Activated CD4-positive, alpha-beta memory T cell treated with anti-CD3 and anti-CD28 coated beads, Interleukin-2, amount 10 ng/mL, durations not matched to agents 7 days and 5 days (primary cell): Measurements from ENCODE around the gene EIF4B. TPM values are rescaled to one million over a fixed set of nuclear protein-coding genes. Genes with fewer than 3 reads are reported as not detected.

ENCODE experiments used
- CTCF ChIA-PET: fragments of 350-600 bp; sonication (Branson Sonifier 250); formaldehyde crosslinking; loops from one replicate; lab custom pipeline; 2021; ENCODE audit warnings: antibody characterized with exemption, inconsistent platforms; lab: Charles Lee
- POLR2A ChIA-PET: fragments of 350-600 bp; sonication (Branson Sonifier 250); formaldehyde crosslinking; loops from one replicate; lab custom pipeline; 2021; ENCODE audit warnings: antibody characterized with exemption; lab: Charles Lee
- DNase-seq: peaks from one replicate; pipeline ENCODE4 v3.0.0-alpha.2; 2020
- H3K27ac Mint-ChIP-seq: one replicate; pipeline ENCODE4 v1.8.0; 2021; ENCODE audit warnings: mild to moderate bottlenecking, mixed read lengths
- H3K27me3 Mint-ChIP-seq: one replicate; pipeline ENCODE4 v1.8.0; 2021; ENCODE audit warnings: mixed read lengths
- H3K36me3 Mint-ChIP-seq: one replicate; pipeline ENCODE4 v1.8.0; 2021; ENCODE audit warnings: low read depth, mixed read lengths
- H3K4me1 Mint-ChIP-seq: one replicate; pipeline ENCODE4 v1.8.0; 2021; ENCODE audit warnings: mixed read lengths
- H3K4me3 Mint-ChIP-seq: one replicate; pipeline ENCODE4 v1.8.0; 2021; ENCODE audit warnings: mild to moderate bottlenecking, mixed read lengths
- H3K9me3 Mint-ChIP-seq: one replicate; pipeline ENCODE4 v1.8.0; 2021; ENCODE audit warnings: mixed read lengths
- total RNA-seq, 2 experiments: library from RNA; stranded (reverse); gene quantifications; one replicate each; pipeline ENCODE4 v1.2.3, GENCODE V29; 2021

The EIF4B gene
- total RNA-seq, 2 experiments from 2014 or later = 303 to 311 TPM

GRCh38 chr12:53034459-53034858, 28.2 kb downstream of the EIF4B start:
- H3K27ac Mint-ChIP-seq = peak overlapping the region; percentile 30
- DNase-seq = no peak
- H3K36me3 Mint-ChIP-seq = peaks cover 77% of the 10 kb centered on the region
- CTCF ChIA-PET = interaction anchor here (1.1 kb wide), 1 partner anchor 64 kb away, joined by 3 read pairs; no protein-coding TSS in a partner anchor
- H3K4me3 Mint-ChIP-seq = no peak overlapping the region
- no peaks in the 10 kb centered on the region for H3K27me3 Mint-ChIP-seq
- POLR2A ChIA-PET = no interaction called here
- peaks cover 38% of the 10 kb centered on the region for H3K4me1 Mint-ChIP-seq
- H3K9me3 Mint-ChIP-seq = no peaks in the 10 kb centered on the region

DNA sequence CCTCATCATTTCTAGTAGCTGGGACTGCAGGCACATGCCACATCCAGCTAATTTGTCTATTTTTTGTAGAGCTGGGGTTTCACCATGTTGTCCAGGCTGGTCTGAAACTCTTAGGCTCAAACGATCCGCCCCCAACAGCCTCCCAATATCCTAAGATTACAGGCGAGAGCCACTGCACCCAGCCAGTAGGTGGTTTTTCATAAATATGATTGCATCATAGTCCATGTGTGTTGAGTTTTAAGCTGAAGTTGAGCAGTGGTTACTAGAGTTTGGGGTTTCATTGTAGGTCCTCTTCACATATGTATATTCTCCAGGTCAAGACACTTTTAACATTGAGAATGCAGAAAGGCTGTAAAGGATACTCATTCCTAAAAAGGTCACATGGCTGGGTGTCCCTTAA, 30.5 kb downstream of the EIF4B start:
- ChIA-PET POLR2A (interaction anchor here (1.2 kb wide), 1 partner anchor 31 kb away, joined by 3 read pairs; the partner anchor contains the start of gene EIF4B), CTCF (interaction anchor here (0.6 to 1.4 kb wide), 4 partner anchors 11 to 154 kb away, joined by 3 read pairs; no protein-coding TSS in a partner anchor)
- Mint-ChIP-seq H3K4me1 (peaks cover 38% of the 10 kb centered on the region), H3K27ac (no peak overlapping the region), H3K36me3 (peaks cover 75% of the 10 kb centered on the region), H3K4me3 (no peak overlapping the region), H3K9me3 (no peaks in the 10 kb centered on the region), H3K27me3 (no peaks in the 10 kb centered on the region)
- no peak for DNase-seq

- Mint-ChIP-seq H3K9me3 (no peaks in the 10 kb centered on the region), H3K4me3 (no peak overlapping the region), H3K36me3 (peaks cover 59% of the 10 kb centered on the region), H3K27ac (peak overlapping the region; percentile 38), H3K27me3 (peaks cover 1% of the 10 kb centered on the region), H3K4me1 (peaks cover 27% of the 10 kb centered on the region)
- CTCF ChIA-PET = interaction anchor here (0.6 to 2.0 kb wide), 3 partner anchors 14 to 218 kb away, joined by 3 to 8 read pairs (median 8); no protein-coding TSS in a partner anchor
- POLR2A ChIA-PET = no interaction called here
- DNase-seq = no peak
Measured at GRCh38 chr12:53039851-53040250, 33.6 kb downstream of the EIF4B start.

DNA sequence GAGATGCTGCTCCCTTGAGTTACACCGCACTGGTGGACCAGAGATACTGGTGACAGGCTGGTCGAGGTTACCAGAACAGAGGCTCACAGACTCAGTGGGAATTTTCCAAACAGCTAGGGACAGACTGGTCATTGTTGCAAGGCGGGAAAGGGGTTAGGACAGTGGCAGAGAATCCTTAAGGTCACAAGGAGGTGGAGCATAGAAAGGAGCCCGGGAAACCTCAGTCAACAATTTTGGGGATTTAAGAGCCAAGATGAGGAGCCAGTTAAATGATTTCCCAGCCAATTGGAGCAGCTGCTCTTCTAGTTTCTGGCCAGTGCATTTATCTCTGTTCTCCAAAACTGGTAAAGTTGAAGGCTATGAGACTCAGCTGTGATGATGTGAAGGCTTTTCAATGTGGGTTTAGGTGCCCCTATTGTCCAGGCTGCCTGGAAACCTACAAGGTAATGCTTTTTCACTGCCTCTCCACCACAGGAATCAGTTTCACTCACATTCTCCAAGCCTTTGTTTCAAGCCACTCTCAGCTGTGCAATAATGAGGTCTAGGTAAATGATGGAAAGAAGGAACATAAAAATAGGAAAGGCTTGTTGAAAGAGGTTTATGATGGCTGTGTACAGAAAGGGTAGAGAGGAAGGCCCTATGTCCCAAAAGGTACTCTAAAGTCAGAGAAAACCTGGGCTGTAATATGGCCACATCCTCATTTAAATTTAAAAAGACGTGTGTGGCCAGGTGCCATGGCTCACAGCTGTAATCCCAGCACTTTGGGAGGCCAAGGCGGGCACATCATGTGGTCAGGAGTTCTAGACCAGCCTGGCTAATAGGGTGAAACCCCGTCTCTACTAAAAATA, 36.6 kb downstream of the EIF4B start:
- ChIA-PET CTCF (no interaction called here), POLR2A (no interaction called here)
- Mint-ChIP-seq H3K9me3 (no peaks in the 10 kb centered on the region), H3K27me3 (peaks cover 13% of the 10 kb centered on the region), H3K4me3 (no peak overlapping the region), H3K4me1 (peaks cover 29% of the 10 kb centered on the region), H3K27ac (no peak overlapping the region), H3K36me3 (peaks cover 41% of the 10 kb centered on the region)
- DNase-seq = no peak

DNA sequence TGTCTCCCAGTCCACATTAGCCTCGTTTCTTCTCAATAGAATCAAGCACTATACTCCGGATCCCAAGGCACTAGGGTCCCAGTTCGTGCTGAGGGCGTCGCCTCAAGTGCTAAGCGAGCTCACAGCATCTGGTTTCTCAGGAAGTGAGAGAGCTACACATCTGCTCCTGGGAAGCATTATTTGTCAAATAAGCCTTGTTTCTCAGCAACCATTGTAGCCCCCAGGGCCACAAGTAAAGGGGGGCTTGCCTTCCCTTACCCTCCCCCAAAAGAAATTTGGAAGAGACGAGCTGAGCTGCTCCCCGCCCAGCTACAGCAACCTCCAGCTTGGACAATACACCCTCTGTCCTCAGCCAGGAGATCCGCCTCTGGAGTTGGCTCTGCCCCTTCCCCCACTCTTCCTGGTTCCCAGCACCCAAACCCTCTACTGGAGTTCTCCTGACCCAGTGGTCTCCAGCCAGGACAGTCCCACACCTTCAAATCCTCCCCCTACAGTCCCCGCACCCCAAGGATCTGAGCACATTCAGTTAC, 37.9 kb downstream of the EIF4B start:
- H3K36me3 Mint-ChIP-seq = peaks cover 29% of the 10 kb centered on the region
- ChIA-PET POLR2A (interaction anchor here (1.5 kb wide), 1 partner anchor 10 kb away, joined by 8 read pairs; no protein-coding TSS in a partner anchor), CTCF (interaction anchor here (0.7 to 2.3 kb wide), 2 partner anchors 23 to 277 kb away, joined by 3 to 7 read pairs; partner anchors contain the start of gene AAAS)
- H3K4me3 Mint-ChIP-seq = no peak overlapping the region
- H3K4me1 Mint-ChIP-seq = peaks cover 22% of the 10 kb centered on the region
- H3K27me3 Mint-ChIP-seq = peaks cover 13% of the 10 kb centered on the region
- no peaks in the 10 kb centered on the region for H3K9me3 Mint-ChIP-seq
- no peak for DNase-seq
- no peak overlapping the region for H3K27ac Mint-ChIP-seq

- Mint-ChIP-seq H3K27ac (no peak overlapping the region), H3K9me3 (no peaks in the 10 kb centered on the region), H3K4me1 (peaks cover 17% of the 10 kb centered on the region), H3K27me3 (peaks cover 13% of the 10 kb centered on the region), H3K4me3 (peak overlapping the region; percentile 34), H3K36me3 (peaks cover 21% of the 10 kb centered on the region)
- CTCF ChIA-PET = interaction anchor here (1.2 to 2.3 kb wide), 2 partner anchors 22 to 58 kb away, joined by 3 to 7 read pairs; partner anchors contain the start of gene SOAT2
- POLR2A ChIA-PET = interaction anchor here (1.3 to 1.5 kb wide), 2 partner anchors 9 to 38 kb away, joined by 6 to 8 read pairs; no protein-coding TSS in a partner anchor
- DNase-seq = no peak
Measured at GRCh38 chr12:53044896-53045695, 38.8 kb downstream of the EIF4B start.

DNA sequence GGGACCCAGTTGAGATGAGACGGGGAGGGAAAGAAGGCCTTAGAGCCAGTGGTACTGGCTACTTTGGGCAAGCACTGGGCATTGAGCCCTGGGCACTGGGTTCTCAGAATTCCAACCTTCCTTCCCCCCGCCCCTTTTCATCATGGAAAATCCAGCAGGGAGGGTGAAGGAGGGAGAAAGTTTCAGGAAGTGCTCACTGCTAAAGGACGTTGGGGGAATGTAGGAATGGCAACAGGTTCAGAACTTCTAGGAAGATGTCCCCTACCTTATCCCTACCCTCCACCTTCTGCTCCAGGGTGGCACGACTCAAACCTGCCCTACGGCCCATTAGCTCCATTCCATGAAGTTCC, 39.4 kb downstream of the EIF4B start:
- CTCF ChIA-PET = interaction anchor here (0.9 to 2.3 kb wide), 3 partner anchors 15 to 58 kb away, joined by 3 to 7 read pairs (median 3); partner anchors contain the start of gene SOAT2
- no peak for DNase-seq
- Mint-ChIP-seq H3K9me3 (no peaks in the 10 kb centered on the region), H3K27ac (no peak overlapping the region), H3K27me3 (peaks cover 13% of the 10 kb centered on the region), H3K4me1 (peaks cover 17% of the 10 kb centered on the region), H3K4me3 (peak overlapping the region; percentile 26), H3K36me3 (peaks cover 16% of the 10 kb centered on the region)
- POLR2A ChIA-PET = interaction anchor here (1.3 kb wide), 1 partner anchor 38 kb away, joined by 6 read pairs; no protein-coding TSS in a partner anchor

- H3K4me3 Mint-ChIP-seq = peak overlapping the region; percentile 92
- DNase-seq = peak; percentile 56
- no peaks in the 10 kb centered on the region for H3K9me3 Mint-ChIP-seq
- peaks cover 17% of the 10 kb centered on the region for H3K4me1 Mint-ChIP-seq
- CTCF ChIA-PET = interaction anchor here (0.9 to 2.4 kb wide), 9 partner anchors 8 to 56 kb away, joined by 3 to 12 read pairs (median 4); partner anchors contain the start of gene SOAT2
- peaks cover 13% of the 10 kb centered on the region for H3K27me3 Mint-ChIP-seq
- peak overlapping the region; percentile 47 for H3K27ac Mint-ChIP-seq
- POLR2A ChIA-PET = interaction anchor here (1.1 to 1.3 kb wide), 3 partner anchors 39 to 274 kb away, joined by 3 to 6 read pairs (median 3); partner anchors contain the start of genes AAAS and SOAT2
- peaks cover 11% of the 10 kb centered on the region for H3K36me3 Mint-ChIP-seq
Measured at GRCh38 chr12:53046655-53047220, 40.5 kb downstream of the EIF4B start.

- POLR2A ChIA-PET = interaction anchor here (0.6 to 1.3 kb wide), 5 partner anchors 9 to 273 kb away, joined by 3 to 5 read pairs (median 3); partner anchors contain the start of genes AAAS, ITGB7 and SOAT2
- CTCF ChIA-PET = interaction anchor here (0.6 to 2.4 kb wide), 10 partner anchors 8 to 55 kb away, joined by 3 to 12 read pairs (median 4); partner anchors contain the start of genes EIF4B and IGFBP6
Measured at GRCh38 chr12:53047221-53048032, 41.2 kb downstream of the EIF4B start.

GRCh38 chr12:53048033-53048779, 42.0 kb downstream of the EIF4B start:
- H3K4me3 Mint-ChIP-seq = peak overlapping the region; percentile 41
- no peaks in the 10 kb centered on the region for H3K9me3 Mint-ChIP-seq
- peaks cover 2% of the 10 kb centered on the region for H3K36me3 Mint-ChIP-seq
- peaks cover 17% of the 10 kb centered on the region for H3K4me1 Mint-ChIP-seq
- peaks cover 13% of the 10 kb centered on the region for H3K27me3 Mint-ChIP-seq
- ChIA-PET CTCF (interaction anchor here (0.6 to 2.4 kb wide), 11 partner anchors 8 to 54 kb away, joined by 3 to 12 read pairs (median 4); partner anchors contain the start of genes EIF4B and IGFBP6), POLR2A (interaction anchor here (0.6 to 1.3 kb wide), 6 partner anchors 10 to 273 kb away, joined by 3 to 5 read pairs (median 3); partner anchors contain the start of genes AAAS, ITGB7 and SOAT2)
- no peak for DNase-seq
- H3K27ac Mint-ChIP-seq = no peak overlapping the region

More at GRCh38 chr12:53047221-53048032, 41.2 kb downstream of the EIF4B start:
- H3K9me3 Mint-ChIP-seq = no peaks in the 10 kb centered on the region
- no peak overlapping the region for H3K27ac Mint-ChIP-seq
- H3K27me3 Mint-ChIP-seq = peaks cover 13% of the 10 kb centered on the region
- H3K4me3 Mint-ChIP-seq = peak overlapping the region; percentile 92
- H3K36me3 Mint-ChIP-seq = peaks cover 4% of the 10 kb centered on the region
- peak; percentile 70 for DNase-seq
- peaks cover 17% of the 10 kb centered on the region for H3K4me1 Mint-ChIP-seq
